Right lobe of liver (tissue), 6 donors: Measurements from ENCODE around the gene SRXN1. TPM values are rescaled to one million over a fixed set of nuclear protein-coding genes. Genes with fewer than 3 reads are reported as not detected.

Source experiments
- ATAC-seq, 4 donors: fragments of 200-7000 bp; cut with Tn5 transposase; one replicate each; pipeline ENCODE4 v1.9.1; 2020; ENCODE audit warnings: mild to moderate bottlenecking in 4 of 4, moderate library complexity in 4 of 4
- DNase-seq, 3 donors: peaks; one replicate each; pipeline ENCODE4 v3.0.0-alpha.2; 2020
- H3K27ac ChIP-seq, 3 donors: fragments of 200-600 bp; one replicate each; pipeline ENCODE4 v1.8.0; 2022
- H3K27me3 ChIP-seq, 2 donors: fragments of 200-600 bp; one replicate each; pipeline ENCODE4 v1.8.0; 2022
- H3K36me3 ChIP-seq, 4 donors: fragments of 200-600 bp; sonication (generic) in 1 of 4; one replicate each; pipeline versions ENCODE4 v1.5.1 to v1.8.0; 2017 to 2022; ENCODE audit warnings: control low read depth in 1 of 4
- H3K4me1 ChIP-seq, 4 donors: fragments of 200-600 bp; sonication (generic) in 1 of 4; one replicate each; pipeline versions ENCODE4 v1.5.1 to v1.8.0; 2017 to 2022; ENCODE audit warnings: control low read depth in 1 of 4
- H3K4me3 ChIP-seq, 3 donors: fragments of 200-600 bp; one replicate each; pipeline ENCODE4 v1.8.0; 2022
- H3K9me3 ChIP-seq, 4 donors: fragments of 200-600 bp; sonication (generic) in 1 of 4; one replicate each; pipeline versions ENCODE4 v1.5.1 to v1.8.0; 2017 to 2022; ENCODE audit warnings: control low read depth in 1 of 4
- POLR2A ChIP-seq: fragments of 450-650 bp; IDR thresholded peaks from one replicate; pipeline ENCODE4 v1.6.1; 2017; ENCODE audit warnings: antibody characterized with exemption, mild to moderate bottlenecking
- WGBS: methylation state at CpG from one replicate; pipeline ENCODE4 v1.1.6; 2018; ENCODE audit warnings: low coverage, low lambda C conversion rate; ENCODE audit not compliant: insufficient coverage; ENCODE audit errors: missing lambda C conversion rate; 5-methylcytosine and 5-hydroxymethylcytosine counted together
- intact Hi-C, 2 donors: fragments of 100-400 bp; cut with DNase I; formaldehyde crosslinking; loops; one replicate each; pipeline versions ENCODE4 v1.11.2 to v1.14.1; 2022
- total RNA-seq, 6 experiments: library from RNA; depleted of rRNA in 2 of 6; stranded (reverse); fragments of >200 nt in 2 of 6; fragmentation: NEBNext Ultra II Directional in 3 of 6; extraction: Animal tissue kit (Norgen Biotek cat#: 25700) in 3 of 6; gene quantifications; one replicate each; pipeline versions ENCODE4 v1.1.0 to v1.2.4, GENCODE V29; 2016 to 2023
- TF ChIP-seq, protein P1 (sequence below), 4 donors: fragments of 200-600 bp in 3 of 4; fragments of 450-650 bp in 1 of 4; IDR thresholded peaks; one replicate each; pipeline versions ENCODE4 v1.5.1 to v1.8.0; 2016 to 2022; ENCODE audit warnings: antibody characterized with exemption in 4 of 4, mild to moderate bottlenecking in 2 of 4
- donor health status: DM: no; HTN: yes; CAD: no.
- donor health status: DM: no; HTN: no; CAD: no.
- donor health status: DM: no; HTN: no; CAD: no.
- donor health status: DM: no; HTN: yes; CAD: no.
- donor health status: DM: no; HTN: yes; CAD: no.

Gene SRXN1
- total RNA-seq, 6 experiments from 2014 or later, result 14.4 to 166 (median 46.0) TPM

- intact Hi-C loops, result no loop called here
- TF ChIP-seq, protein P1, sequence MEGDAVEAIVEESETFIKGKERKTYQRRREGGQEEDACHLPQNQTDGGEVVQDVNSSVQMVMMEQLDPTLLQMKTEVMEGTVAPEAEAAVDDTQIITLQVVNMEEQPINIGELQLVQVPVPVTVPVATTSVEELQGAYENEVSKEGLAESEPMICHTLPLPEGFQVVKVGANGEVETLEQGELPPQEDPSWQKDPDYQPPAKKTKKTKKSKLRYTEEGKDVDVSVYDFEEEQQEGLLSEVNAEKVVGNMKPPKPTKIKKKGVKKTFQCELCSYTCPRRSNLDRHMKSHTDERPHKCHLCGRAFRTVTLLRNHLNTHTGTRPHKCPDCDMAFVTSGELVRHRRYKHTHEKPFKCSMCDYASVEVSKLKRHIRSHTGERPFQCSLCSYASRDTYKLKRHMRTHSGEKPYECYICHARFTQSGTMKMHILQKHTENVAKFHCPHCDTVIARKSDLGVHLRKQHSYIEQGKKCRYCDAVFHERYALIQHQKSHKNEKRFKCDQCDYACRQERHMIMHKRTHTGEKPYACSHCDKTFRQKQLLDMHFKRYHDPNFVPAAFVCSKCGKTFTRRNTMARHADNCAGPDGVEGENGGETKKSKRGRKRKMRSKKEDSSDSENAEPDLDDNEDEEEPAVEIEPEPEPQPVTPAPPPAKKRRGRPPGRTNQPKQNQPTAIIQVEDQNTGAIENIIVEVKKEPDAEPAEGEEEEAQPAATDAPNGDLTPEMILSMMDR (IDR thresholded peaks at IDR 0.05), result no peak
- TF ChIP-seq POLR2A, result no peak
- H3K4me3 ChIP-seq, result peak overlapping the region; percentile 71 to 75 (median 72)
- no peaks in the 10 kb centered on the region for H3K9me3 ChIP-seq
- H3K27ac ChIP-seq, result peak overlapping the region; percentile 75 to 83 (median 82)
- peaks cover 0 to 27% (median 11%) of the 10 kb centered on the region in 4 donors for H3K36me3 ChIP-seq
- WGBS, result 0% methylated on average over 8 of the region's 36 CpGs
- ATAC-seq (peak in 2 of 4 donors; percentile 1 to 18), DNase-seq (peak; percentile 50 to 72 (median 56))
- H3K27me3 ChIP-seq, result no peaks in the 10 kb centered on the region
- peaks cover 0 to 8% (median 0%) of the 10 kb centered on the region in 4 donors for H3K4me1 ChIP-seq
Measured at GRCh38 chr20:652615-653109, 338 bp downstream of the SRXN1 start.

GRCh38 chr20:651713-652614, 1.0 kb downstream of the SRXN1 start:
- Histone ChIP-seq H3K4me3 (peak overlapping the region; percentile 71 to 75 (median 72)), H3K27ac (peak overlapping the region; percentile 75 to 83 (median 82)), H3K9me3 (no peaks in the 10 kb centered on the region), H3K36me3 (peaks cover 0 to 31% (median 15%) of the 10 kb centered on the region in 4 donors), H3K4me1 (peaks cover 0 to 13% (median 0%) of the 10 kb centered on the region in 4 donors), H3K27me3 (no peaks in the 10 kb centered on the region)
- ATAC-seq (peak in 3 of 4 donors; percentile 4 to 23 (median 17)), DNase-seq (no peak)
- 38% methylated on average over 12 of the region's 20 CpGs for WGBS
- intact Hi-C loops, result no loop called here
- no peak for TF ChIP-seq POLR2A
- TF ChIP-seq, protein P1 (IDR thresholded peaks at IDR 0.05), result no peak

- no peaks in the 10 kb centered on the region for H3K27me3 ChIP-seq
- ATAC-seq (no peak), DNase-seq (no peak)
- H3K4me3 ChIP-seq, result no peak overlapping the region
- WGBS, result 70% methylated on average over 5 of the region's 5 CpGs
- no peak overlapping the region for H3K27ac ChIP-seq
- peaks cover 0 to 22% (median 2%) of the 10 kb centered on the region in 4 donors for H3K4me1 ChIP-seq
- TF ChIP-seq, protein P1 (IDR thresholded peaks at IDR 0.05), result peak in 1 of 4 donors; percentile 10
- no peak for TF ChIP-seq POLR2A
- intact Hi-C loops, result no loop called here
- H3K36me3 ChIP-seq, result peaks cover 0 to 31% (median 15%) of the 10 kb centered on the region in 4 donors
- no peaks in the 10 kb centered on the region for H3K9me3 ChIP-seq
Measured at GRCh38 chr20:650954-651353, 2.0 kb downstream of the SRXN1 start.

DNA sequence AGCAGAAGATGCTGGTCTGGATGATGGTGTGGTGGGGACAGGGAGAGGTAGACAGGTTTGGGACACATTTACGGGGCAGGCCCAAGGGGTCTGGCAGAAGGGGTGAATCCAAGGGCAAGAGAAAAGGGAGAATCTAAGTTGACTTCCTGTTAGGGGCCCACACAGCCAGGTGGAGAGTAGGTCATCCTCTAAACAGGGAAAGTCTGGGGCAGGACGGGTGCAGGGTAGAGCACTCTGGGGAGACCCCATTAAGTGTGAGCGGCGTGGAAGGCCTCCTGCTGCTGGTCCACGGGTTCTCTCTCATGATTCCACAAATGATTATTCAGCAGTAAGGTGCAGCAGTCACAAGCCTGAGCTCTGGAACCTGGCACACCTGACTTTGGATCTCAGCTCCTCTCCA, 2.7 kb downstream of the SRXN1 start:
- no peak for TF ChIP-seq POLR2A
- TF ChIP-seq, protein P1 (IDR thresholded peaks at IDR 0.05), result no peak
- intact Hi-C loops, result no loop called here
- DNase-seq, result no peak

More for the DNA sequence above, 2.7 kb downstream of the SRXN1 start:
- no peak overlapping the region for H3K27ac ChIP-seq
- H3K9me3 ChIP-seq, result no peaks in the 10 kb centered on the region
- H3K4me1 ChIP-seq, result peaks cover 0 to 29% (median 5%) of the 10 kb centered on the region in 4 donors
- no peak overlapping the region for H3K4me3 ChIP-seq
- H3K36me3 ChIP-seq, result peaks cover 0 to 31% (median 15%) of the 10 kb centered on the region in 4 donors
- H3K27me3 ChIP-seq, result no peaks in the 10 kb centered on the region
- ATAC-seq, result no peak
- WGBS, result 89% methylated on average over 4 of the region's 5 CpGs
